NOMO-1 treated with DMSO at 0.1 percent for 48 hours (cell line): Measurements from ENCODE around the gene COTL1.
A peak's percentile ranks its signal among the peaks of the same experiment; 100 is the strongest.
"Not testable (repeated sequence)": the region's sequence is repeated elsewhere in the genome, so short reads cannot be mapped to it uniquely, and the experiment has no call there.

ENCODE experiments used
- DNase-seq: peaks from one replicate; lab custom pipeline; 2025; ENCODE audit not compliant: unreplicated experiment; lab: John Stamatoyannopoulos, UW

The COTL1 gene

DNA sequence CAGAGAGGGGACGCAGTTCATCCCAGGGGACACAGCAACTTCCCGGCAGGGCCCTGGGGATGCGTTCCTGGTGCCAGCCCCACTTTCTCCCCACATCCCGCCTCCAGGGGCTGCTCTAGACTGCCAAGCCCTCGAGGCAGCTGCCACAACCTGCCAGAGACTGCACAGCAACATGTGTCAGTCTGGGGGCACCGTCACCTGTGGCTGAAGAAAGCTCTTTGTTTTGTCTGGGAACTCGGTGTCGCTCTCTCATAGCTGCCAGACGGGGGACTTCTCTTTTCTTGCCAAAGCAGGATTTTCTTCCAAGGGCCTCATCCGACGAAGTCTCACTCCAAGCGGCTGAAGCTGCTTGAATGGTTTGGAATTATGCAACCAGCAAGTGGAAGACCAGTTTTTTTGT, 43.7 kb downstream of the COTL1 start:
- DNase-seq: no peak

DNA sequence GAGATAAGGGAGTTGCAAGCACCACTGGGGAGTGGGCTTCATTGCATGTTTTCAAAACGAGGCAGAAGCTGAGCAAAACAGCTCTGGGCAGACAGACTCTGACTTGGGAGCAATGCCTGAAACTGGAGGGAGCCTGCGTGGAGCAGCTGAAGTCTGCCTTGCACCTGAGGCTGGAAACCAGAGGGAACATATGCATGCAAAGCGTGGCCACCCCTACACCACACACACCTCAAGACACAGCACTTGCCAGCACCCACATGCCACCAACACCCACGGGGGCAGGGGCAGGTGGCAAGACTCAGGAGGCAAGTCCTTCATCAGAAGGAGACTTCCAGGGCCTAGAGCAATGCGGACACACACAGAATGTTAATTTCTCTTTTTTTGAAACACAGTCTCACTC, 45.8 kb downstream of the COTL1 start:
- DNase-seq: no peak

DNA sequence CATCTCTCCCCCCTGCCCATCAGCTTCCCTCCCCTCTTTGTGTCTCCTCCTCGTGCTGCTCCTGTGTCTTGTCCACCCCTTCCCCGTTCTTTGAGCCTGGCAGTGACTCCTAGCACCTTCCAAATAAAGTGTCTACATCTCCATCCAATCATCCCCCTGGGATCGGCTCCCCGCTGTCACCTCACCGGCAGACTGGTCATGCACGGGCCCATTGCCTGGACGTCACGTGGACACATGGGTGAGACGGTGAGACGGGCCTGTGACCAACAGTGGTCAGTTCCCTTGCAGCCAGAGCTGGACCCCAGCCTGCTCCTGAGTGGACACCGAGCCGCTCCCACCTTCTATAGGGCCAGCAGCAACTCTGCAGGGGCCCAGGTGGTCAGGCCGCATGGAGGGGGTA, 46.4 kb downstream of the COTL1 start:
- no peak for DNase-seq

DNA sequence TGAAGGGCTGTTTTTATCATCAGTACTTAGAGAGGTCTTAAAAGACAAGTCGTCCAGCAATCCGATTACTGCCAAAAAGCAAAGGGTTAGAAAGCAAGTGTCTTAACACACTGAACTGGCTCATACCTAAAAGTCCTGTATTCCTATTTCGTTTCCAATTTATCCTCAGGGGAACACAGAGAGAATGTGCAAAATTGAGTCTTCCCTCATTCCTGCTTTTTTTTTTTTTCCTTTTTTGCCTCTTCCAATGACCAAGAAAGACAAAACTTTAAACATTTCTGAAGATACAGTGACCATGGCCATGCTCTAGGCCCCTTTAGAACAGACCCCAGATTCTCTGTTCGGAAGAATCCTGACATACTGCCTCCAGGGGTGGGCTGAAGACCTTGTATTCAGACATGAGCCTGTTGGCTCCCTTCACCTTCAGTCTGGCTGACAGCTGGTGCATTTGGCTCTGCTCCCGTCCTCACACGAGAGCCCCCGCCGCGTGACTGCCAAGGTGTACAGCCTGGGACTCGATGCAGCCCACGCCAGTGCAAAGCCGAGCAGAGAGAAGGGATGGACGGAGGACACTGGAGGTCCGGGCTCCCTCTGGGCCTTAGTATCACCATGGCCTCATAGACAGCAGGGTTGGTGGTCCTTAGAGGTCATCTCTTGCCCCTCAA, 47.0 kb downstream of the COTL1 start:
- DNase-seq: no peak

DNA sequence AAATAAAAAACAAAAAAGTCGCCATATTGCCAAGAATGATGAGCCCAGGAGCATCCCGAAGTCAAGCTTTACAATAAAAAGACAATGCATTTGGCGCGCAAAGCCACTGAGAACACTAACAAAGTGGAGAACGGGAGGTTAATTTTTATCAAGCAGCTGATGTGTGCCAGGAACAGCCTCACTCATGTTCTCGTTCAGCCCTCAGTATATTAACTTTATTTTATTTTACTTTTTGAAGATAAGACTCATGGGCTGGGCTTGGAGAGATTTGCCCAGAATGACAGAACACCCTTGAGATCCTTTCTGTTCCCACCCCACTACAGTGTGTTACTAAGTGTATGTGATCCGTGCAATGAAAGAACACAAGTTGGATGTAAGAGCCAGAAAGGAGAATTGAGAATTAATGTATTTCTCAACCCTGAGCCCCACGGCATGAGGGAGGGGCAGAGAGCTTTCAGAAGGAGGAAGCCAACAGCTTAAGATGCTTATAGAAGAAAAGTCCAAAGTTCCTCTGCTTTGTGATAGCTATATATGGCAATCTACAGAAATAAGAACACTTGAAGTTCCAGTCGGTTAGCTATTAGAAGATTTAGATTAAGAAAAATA, 48.4 kb downstream of the COTL1 start:
- DNase-seq: peak; percentile 97

DNA sequence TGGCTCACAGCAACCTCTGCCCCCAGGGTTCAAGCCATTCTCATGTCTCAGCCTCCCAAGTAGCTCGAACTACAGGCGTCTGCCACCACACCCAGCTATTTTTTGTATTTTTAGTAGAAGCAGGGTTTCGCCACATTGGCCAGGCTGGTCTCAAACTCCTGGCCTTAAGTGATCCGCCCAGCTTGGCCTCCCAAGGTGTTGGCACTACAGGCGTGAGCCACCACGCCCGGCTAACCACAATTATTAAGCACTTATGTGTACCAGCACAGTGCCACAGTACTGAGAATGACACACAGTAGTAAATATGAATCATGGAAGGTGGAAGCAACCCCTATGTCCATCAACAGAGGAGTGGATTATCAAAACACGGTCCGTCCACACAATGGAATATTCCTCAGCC, 49.8 kb downstream of the COTL1 start:
- no peak for DNase-seq

DNA sequence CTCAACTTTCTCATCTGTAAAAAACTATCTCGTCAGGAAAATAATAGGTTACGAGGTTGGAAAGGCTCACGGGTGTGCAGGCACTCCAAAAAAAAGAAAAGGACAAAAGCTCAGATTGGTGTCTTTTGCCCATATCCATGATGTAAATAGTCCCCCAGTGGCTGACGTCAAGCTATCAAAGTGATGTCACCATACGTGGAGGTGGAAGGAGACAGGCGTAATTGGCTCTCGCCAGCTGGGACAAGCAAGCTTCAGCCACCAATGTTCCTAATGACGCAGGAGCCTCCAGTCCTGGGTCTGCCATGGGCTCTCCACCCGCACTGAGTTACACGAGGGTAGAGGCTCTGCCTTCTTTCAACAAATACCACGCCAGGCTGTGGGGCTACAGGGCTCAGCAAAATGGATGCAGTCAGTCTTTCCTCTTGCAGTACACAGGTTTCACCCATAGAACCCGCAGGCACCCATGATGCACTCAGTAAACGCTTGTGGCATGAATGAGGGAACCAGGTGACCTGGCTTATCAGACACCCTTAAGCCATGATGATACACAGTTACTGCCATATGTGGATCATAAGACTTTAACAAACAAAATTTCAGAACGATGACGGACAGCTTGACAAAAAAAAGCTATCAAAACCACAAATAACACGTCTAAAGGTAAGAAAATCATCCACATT, 50.5 kb downstream of the COTL1 start:
- no peak for DNase-seq

DNA sequence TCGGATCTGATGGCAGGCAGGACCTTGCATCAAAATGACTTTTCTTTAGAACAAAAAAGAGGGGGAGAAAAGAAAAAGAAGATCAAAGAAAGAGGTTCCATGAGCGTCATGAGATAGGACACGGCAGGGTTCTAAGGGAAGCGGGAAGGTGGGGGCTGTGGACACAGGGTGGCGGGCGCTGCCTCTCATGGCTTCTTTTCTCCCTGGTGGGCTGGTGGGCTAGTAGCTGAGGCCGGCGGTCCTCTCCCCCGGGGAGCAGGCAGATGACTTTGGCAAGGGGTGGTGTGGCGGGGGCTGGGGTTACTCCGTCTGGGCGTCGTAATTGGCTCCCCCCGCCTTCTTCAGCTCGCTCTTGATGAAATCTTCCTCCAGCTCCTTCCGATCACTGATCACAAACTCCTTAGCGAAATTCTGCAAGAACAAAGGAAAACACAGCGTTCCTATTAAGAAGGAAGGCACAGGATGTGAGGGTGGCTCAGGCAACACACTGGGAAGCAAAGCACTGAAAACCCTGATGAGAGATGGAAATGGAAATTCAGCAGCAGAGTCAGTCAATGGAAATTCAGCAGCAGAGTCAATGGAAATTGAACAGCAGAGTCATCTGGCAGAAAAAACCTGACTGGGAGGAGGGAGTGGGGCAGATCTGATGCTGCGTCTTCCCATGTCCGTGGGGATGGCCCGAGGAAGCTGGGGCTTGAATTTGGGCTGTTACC, 51.2 kb downstream of the COTL1 start:
- no peak for DNase-seq

DNA sequence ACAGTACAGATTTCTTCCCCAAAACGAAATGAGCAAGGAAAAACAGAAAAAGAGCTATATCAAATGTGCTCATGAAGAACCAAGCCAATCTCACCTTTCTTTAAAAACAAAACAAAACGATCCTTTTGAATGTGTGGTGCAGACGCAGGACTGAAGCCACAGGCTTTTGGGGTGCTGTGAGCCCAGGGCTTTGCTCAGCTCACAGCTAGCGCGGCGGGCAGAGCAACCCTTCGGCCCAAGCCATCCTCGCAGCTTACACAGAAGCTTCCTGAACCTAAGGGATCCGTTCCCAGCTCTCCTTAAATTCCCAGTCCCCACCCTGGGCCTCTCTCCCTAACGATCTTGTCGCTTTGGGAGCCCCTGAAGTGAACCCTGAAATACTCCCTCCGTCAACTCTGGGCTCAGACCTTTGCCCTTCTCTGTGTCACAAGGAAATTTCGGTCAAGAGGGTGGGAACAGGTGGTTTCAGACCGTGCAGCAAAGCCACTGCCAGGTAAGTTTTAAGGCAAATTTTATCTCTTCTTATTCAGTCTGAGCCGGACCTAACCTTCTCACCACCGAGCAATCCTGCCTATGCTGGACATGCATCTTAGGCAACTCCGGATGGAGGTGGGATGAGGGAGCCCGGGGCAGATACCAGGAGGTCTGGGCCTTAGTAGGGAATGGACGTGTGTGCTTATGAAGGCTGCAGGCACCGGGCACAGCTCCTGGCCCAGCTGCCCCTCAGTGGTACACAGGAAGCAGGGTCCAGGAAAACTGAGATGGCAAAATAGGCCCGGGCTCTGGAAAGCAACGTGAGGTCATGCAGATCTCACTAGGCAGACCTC, 52.0 kb downstream of the COTL1 start:
- no peak for DNase-seq

DNA sequence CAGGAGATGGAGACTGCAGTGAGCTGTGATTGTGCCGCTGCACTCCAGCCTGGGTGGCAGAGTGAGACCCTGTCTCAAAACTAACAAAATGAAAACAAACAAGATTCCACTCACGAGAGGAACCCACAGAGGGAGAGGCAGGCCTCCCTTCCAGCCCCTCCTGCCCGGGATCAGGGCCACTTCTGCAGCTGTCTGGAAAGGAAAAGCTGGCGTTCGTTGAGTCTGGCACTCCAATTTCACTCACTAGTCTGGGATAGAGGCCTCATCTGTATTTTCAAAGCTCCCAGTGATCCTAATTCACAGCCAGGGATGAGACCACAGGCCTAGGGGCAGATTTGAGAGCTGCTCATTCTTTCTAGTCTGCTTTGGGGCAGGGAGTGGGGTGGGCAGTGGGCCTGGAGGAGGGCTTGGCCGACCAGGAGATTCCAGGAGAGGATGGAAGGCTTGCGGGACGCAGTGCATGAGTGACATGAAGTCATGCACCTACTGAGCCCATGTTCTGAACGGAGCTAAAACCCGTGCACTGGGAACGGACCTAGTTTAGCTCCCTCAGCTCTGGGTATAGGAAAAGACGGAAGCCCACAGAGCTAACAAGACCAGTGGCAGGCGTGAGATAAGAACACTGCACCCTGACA, 54.0 kb downstream of the COTL1 start:
- no peak for DNase-seq

DNA sequence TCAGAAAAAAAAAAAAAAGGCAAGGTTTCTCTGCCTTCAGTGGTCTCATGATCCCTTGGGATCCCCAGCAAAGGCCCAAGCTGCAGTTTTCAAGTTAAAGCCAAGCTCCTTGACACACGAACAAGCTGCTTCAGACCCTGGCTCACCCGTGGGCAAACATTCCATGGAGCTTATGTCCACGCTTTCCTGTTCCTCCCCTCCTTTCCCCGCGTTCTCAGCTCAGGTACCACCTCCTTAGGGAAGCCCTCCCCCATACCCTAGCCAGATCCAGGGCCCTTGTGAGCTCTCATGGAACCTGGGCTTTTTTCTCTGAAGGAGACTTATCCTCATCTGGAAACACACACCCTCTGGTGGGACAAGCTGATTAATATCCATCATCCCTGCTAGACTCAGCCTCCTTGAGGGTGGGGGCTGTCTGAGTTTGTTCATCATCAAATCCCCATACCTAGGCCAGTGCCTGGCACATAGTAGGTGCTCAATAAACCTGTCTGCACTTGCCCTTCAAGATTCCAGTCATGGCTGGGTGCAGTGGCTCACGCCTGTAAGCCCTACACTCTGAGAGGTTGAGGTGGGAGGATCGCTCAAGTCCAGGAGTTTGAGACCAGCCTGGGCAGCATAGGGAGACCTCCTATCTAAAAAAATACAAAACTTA, 54.7 kb downstream of the COTL1 start:
- DNase-seq: no peak

DNA sequence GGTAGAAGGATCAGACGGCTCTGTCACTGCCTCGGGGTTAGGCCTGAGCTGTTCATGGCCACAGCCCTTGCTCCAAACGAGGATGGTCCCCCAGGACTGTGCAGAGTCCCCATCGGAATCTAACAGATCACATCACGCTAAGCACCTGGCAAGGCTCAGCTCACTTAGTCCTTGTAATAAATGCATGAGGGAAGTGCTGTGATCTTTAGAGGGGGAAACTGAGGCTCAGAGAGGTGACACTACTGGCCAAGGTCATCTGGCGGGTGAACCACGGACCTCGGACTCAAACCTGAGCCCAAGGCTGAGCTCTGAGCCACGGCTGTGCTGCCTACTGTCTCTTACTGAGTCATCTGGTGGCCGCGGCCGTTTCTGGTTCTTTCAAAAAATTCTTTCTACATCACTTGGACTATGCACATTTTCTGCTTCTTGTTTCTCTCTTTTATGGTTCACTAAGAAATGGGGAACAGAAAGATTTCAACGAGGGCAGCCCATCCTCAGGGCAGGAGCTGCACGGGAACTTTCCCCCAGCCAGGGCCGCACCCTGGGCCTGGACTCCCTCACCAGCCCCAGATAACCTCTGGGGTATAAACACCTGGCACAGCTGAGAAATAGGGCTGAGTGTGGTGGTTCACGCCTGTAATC, 55.6 kb downstream of the COTL1 start:
- peak; percentile 86 for DNase-seq

DNA sequence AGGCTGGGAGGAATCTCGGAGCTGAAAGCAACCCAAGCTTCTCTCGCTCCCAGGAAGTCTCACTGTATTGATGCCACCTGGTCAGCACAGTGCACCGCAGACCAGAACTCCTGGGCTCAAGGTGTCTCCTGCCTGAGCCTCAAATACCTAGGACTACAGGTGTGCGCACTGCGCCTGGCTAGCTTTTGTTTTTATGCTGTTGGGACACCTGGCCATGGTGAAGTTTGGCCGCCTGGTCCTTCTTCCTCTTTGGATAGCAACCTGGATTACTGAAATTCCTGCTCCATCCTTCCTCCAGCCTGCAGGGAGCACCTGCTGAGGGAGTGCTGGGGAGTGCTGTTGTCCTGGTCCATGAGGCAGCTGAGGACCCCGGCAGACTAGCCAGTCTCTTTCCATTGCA, 56.6 kb downstream of the COTL1 start:
- no peak for DNase-seq

DNA sequence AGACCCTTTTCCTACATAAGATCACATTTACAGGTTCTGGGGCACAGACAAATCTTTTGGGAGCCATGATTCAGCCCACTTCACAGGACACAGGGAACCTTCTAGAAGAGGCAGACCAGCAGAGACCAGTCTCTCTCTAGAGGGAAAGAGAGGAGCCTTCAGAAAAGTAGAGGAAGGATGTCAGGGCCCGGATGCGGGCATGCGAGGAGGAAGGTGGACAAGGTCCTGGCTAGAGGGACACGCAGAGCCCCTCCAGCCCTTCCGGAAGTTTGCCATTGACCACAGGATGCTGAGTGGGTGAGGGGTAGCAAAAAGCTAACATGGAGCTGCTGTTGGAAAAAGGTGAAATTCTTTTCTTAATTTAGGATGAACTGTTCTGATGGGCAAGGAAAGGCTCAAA, 57.6 kb downstream of the COTL1 start:
- no peak for DNase-seq

DNA sequence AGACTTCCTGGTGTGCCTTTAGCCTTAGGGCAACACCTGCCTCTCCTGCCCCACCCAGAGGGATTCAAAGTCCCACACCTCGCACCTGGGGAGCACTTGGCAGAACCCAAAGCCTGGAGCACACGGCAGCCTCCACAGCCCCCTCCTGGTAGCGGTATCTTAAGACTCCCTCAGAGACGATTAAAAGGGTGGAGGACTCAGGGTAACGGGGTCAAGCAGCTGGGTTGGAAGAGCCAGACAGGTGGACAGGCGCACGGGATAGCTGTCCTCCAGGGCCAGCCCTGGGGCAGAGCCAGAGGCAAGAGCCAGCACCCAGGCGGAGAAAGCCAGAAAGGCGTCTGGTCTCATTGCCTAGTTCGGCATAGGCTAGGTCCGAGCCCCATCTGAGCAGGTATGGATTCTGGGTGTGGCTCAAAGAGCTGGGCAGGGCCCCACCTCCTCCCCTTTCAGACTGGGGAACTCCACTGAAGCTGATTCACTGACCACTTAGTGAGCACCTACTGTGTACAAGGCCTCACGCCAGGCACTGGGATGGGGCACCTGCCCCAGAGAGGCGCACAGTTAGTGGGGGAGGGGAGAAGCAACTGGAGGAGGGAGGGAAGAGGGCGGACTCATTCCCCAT, 58.5 kb downstream of the COTL1 start:
- no peak for DNase-seq

DNA sequence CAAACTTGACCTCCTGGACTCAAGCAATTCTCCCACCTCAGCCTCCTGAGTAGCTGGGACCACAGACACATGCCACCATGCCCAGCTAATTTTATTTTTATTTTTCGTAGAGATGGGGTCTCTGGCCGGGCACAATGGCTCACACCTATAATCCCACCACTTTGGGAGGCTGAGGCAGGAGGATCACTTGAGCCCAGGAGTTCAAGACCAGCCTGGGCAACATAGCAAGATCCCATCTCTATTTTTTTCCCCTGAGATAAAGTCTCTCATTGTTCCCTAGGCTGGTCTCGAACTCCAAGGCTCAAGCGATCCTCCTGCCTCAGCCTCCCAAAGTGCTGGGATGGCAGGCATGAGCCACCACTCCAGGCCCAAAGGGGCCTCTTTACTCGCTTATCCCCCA, 59.0 kb downstream of the COTL1 start:
- DNase-seq: not testable (repeated sequence)

DNA sequence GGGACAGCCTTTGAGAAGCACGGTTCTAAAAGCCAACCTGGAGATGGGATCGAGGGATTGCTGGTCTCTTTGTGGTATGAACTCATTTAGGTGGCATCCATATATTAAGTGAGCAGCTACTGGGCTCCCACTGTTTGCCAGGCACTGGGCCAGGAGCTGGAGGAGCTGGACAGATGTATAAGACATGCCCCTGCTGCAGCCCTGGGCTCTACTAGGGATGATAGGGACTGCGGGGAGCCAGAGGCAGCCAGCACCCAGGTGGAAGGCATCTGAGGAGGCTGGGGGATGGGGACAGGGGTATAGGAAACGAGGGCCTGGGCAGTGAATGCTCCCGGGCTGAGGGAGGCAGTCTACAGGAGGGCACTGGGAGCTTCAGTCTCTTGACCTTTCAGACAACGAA, 60.4 kb downstream of the COTL1 start:
- DNase-seq: no peak

DNA sequence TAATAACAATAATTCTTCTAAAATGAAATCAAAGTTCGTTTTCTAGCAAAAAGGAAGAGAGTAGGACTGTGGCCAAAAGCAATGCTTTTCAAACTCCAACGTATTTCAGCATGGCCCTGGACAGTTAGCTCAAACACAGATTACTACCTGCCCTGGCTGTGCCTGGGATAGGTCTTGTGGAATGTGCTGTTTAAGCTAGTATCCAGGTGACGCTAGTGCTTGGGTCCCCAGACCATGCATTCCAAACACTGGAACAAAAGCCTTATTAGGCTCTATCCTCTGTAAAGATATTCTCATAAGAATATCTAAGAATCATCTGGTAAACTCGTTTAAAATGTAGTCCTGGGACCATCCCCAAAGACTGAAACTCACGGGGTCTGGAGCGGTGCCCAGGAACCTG, 60.8 kb downstream of the COTL1 start:
- no peak for DNase-seq
